Loucy (cell line): ENCODE measurements around the gene OSGIN1.

Experiments
- EZH2phosphoT487 ChIP-seq: fragments of 200-600 bp; IDR thresholded peaks from 2 replicates; pipeline ENCODE4 v1.6.1; 2018; ENCODE audit warnings: antibody characterized with exemption, mild to moderate bottlenecking, moderate library complexity, borderline replicate concordance
- TF ChIP-seq, protein P1 (sequence below): fragments of 200-600 bp; sonication (generic); conservative IDR thresholded peaks from 2 replicates; pipeline ENCODE4 v1.5.1; 2014; ENCODE audit warnings: mild to moderate bottlenecking, antibody characterized with exemption, low read length

DNA sequence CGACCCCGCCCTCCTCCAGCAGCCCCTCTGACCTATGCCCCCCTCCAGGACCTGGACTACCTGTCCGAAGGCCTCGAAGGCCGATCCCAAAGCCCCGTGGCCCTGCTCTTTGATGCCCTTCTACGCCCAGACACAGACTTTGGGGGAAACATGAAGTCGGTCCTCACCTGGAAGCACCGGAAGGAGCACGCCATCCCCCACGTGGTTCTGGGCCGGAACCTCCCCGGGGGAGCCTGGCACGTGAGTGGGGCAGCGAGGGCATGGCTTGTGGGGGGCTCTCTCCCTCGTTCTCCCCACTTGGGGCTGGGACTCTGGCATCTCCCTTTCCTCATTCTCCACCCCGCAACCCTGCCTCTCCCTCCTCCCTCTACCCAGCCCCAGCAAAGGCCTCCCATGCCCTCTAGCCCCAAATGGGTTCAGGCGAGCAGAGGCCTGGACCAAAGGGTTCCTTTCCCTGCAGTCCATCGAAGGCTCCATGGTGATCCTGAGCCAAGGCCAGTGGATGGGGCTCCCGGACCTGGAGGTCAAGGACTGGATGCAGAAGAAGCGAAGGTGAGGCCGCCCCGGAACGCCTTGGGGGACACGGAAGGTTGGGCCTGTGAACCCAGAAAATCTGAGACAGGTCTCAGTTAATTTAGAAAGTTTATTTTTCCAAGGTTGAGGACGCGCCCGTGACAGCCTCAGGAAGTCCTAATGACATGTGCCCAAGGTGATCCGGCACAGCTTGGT, 7.6 kb downstream of the OSGIN1 start:
- TF ChIP-seq, protein P1, sequence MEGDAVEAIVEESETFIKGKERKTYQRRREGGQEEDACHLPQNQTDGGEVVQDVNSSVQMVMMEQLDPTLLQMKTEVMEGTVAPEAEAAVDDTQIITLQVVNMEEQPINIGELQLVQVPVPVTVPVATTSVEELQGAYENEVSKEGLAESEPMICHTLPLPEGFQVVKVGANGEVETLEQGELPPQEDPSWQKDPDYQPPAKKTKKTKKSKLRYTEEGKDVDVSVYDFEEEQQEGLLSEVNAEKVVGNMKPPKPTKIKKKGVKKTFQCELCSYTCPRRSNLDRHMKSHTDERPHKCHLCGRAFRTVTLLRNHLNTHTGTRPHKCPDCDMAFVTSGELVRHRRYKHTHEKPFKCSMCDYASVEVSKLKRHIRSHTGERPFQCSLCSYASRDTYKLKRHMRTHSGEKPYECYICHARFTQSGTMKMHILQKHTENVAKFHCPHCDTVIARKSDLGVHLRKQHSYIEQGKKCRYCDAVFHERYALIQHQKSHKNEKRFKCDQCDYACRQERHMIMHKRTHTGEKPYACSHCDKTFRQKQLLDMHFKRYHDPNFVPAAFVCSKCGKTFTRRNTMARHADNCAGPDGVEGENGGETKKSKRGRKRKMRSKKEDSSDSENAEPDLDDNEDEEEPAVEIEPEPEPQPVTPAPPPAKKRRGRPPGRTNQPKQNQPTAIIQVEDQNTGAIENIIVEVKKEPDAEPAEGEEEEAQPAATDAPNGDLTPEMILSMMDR, result no peak
- TF ChIP-seq EZH2phosphoT487, result no peak
